GM12873 (cell line): ENCODE measurements around the gene PRR35.

Source experiments
- CTCF ChIP-seq: IDR thresholded peaks from 2 replicates; pipeline ENCODE4 v1.5.1; 2012; ENCODE audit warnings: low read depth, mild to moderate bottlenecking, moderate library complexity, low read length, control low read depth; ENCODE audit not compliant: insufficient read depth; ENCODE audit errors: missing control alignments

Gene PRR35

GRCh38 chr16:560204-560700 is at the start of gene PRR35:
PRR35 (plus strand) TSS chr16:560394; CDS start chr16:563295, 2,901 bp downstream.
- no peak for TF ChIP-seq CTCF

DNA sequence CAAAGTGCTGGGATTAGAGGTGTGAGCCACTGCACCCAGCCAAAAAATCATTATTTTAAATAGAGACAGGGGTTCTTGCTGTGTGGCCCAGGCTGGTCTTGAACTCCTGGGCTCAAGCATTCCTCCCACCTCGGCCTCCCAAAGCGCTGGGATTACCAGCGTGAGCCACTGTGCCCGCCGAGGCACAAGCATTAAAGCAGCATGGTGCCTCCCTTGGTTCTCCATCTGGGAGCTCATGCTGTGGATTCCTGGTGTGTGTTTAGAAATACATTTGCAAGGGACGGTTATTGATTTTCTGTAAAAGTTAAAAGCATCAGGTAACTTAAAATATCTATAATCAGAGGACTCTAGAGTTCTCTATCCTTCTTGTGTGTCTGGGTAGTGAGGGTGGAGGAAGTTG is 47.4 kb upstream of the PRR35 start:
- no peak for TF ChIP-seq CTCF

DNA sequence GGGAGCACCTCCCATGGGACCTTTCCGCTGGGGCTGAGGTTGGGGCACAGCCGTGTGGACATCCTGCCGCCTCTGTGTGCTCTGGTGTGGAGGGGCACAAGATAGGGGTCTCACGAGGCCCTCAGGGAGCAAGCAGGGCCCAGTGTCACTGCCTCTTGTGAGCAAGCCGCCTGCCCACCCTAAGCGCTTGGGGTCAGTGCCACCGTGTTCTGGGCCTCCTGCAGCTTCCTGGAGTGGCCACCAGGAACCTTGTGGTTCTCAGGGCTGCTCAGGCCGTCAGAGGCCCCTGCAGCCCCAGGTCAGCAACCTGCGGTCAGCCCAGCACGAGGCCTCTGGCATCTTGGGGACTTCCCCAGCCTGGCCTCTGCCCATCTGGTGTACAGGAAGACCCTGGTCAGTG is 46.2 kb upstream of the PRR35 start:
- TF ChIP-seq CTCF, result no peak

GRCh38 chr16:515175-515938 is 44.8 kb upstream of the PRR35 start:
- TF ChIP-seq CTCF, result no peak

GRCh38 chr16:515939-516226 is 44.3 kb upstream of the PRR35 start:
- no peak for TF ChIP-seq CTCF

- TF ChIP-seq CTCF, result no peak
These were observed 43.9 kb upstream of the PRR35 start for GRCh38 chr16:516301-516700.

GRCh38 chr16:518858-519257 is 41.3 kb upstream of the PRR35 start:
- no peak for TF ChIP-seq CTCF
